H1 (cell line): Measurements from ENCODE around the gene FAM162A. TPM values are rescaled to one million over a fixed set of nuclear protein-coding genes. Genes with fewer than 3 reads are reported as not detected.

Experiments used
- CTCF ChIA-PET: fragments of 300-600 bp; sonication (Branson Sonifier 250); formaldehyde crosslinking; loops from one replicate; lab custom pipeline; 2021; ENCODE audit not compliant: partially characterized antibody; lab: Charles Lee
- POLR2A ChIA-PET: fragments of 300-600 bp; sonication (Branson Sonifier 250); formaldehyde crosslinking; loops from one replicate; lab custom pipeline; 2021; ENCODE audit warnings: inconsistent platforms; ENCODE audit not compliant: partially characterized antibody; lab: Charles Lee
- DNase-seq, 2 experiments: peaks; one replicate each; pipeline versions ENCODE4 v3.0.0 to v3.0.0-alpha.2; 2010 to 2022; ENCODE audit warnings: low spot score in 2 of 2, low read depth in 1 of 2, mixed read lengths in 1 of 2
- FAIRE-seq: peaks from 2 replicates; lab custom pipeline; 2011; peaks lifted over from hg19 to GRCh38; lab: Jason Lieb, UNC
- H2AFZ ChIP-seq: 2 replicates; pipeline ENCODE4 v1.8.1; 2012; ENCODE audit warnings: low read length, inconsistent platforms
- H2AK5ac ChIP-seq: 2 replicates; pipeline ENCODE4 v1.6.1; 2013; ENCODE audit warnings: low read depth, low read length
- H2BK120ac ChIP-seq: replicated peaks from 2 replicates; pipeline ENCODE3; 2013; ENCODE audit warnings: low read depth, low read length, inconsistent platforms
- H2BK12ac ChIP-seq: 2 replicates; pipeline ENCODE4 v1.6.1; 2013; ENCODE audit warnings: low read depth, low read length
- H2BK15ac ChIP-seq: 2 replicates; pipeline ENCODE4 v1.6.1; 2013; ENCODE audit warnings: low read length
- H2BK20ac ChIP-seq: 2 replicates; pipeline ENCODE4 v1.6.1; 2013; ENCODE audit warnings: low read length
- H2BK5ac ChIP-seq: 2 replicates; pipeline ENCODE4 v1.6.1; 2013; ENCODE audit warnings: low read depth, low read length
- H3K14ac ChIP-seq: 2 replicates; pipeline ENCODE4 v1.6.1; 2013; ENCODE audit warnings: inconsistent platforms; ENCODE audit not compliant: insufficient read length
- H3K18ac ChIP-seq: 2 replicates; pipeline ENCODE4 v1.6.1; 2013; ENCODE audit warnings: low read length; ENCODE audit errors: extremely low read depth
- H3K23ac ChIP-seq: 2 replicates; pipeline ENCODE4 v1.6.1; 2013; ENCODE audit warnings: inconsistent platforms; ENCODE audit not compliant: insufficient read length
- H3K23me2 ChIP-seq: 2 replicates; pipeline ENCODE4 v1.6.1; 2013; ENCODE audit warnings: low read depth, low read length
- H3K27ac ChIP-seq: 2 replicates; pipeline ENCODE4 v1.6.1; 2011; ENCODE audit warnings: low read depth, low read length, inconsistent platforms
- H3K27me3 ChIP-seq, 4 experiments: replicated peaks in 1 of 4; 1 replicate in 1 of 4; 2 replicates in 3 of 4; pipeline versions ENCODE4 v1.6.1 to v1.8.1; 2011 to 2013; ENCODE audit warnings: low read length in 3 of 4, mild to moderate bottlenecking in 3 of 4, inconsistent platforms in 2 of 4, mixed read lengths in 2 of 4, moderate library complexity in 1 of 4; ENCODE audit not compliant: control insufficient read depth in 3 of 4, insufficient read depth in 3 of 4; ENCODE audit errors: extremely low read depth in 1 of 4
- H3K36me3 ChIP-seq, 4 experiments: 2 replicates each; pipeline versions ENCODE4 v1.6.1 to v1.8.1; 2011 to 2013; ENCODE audit warnings: mild to moderate bottlenecking in 4 of 4, low read length in 3 of 4, moderate library complexity in 2 of 4, control low read depth in 1 of 4, inconsistent platforms in 1 of 4; ENCODE audit not compliant: insufficient read depth in 4 of 4, control insufficient read depth in 2 of 4
- H3K4ac ChIP-seq: replicated peaks from 2 replicates; pipeline ENCODE3; 2013; ENCODE audit warnings: low read length, low read depth, mixed read lengths, inconsistent platforms; ENCODE audit not compliant: insufficient read length
- H3K4me1 ChIP-seq, 4 experiments: replicated peaks in 1 of 4; 1 replicate in 1 of 4; 2 replicates in 3 of 4; pipeline versions ENCODE4 v1.6.1 to v1.8.1; 2011 to 2013; ENCODE audit warnings: low read length in 3 of 4, inconsistent platforms in 2 of 4, mixed read lengths in 1 of 4; ENCODE audit not compliant: insufficient read depth in 4 of 4, control insufficient read depth in 3 of 4
- H3K4me2 ChIP-seq, 2 experiments: 2 replicates each; pipeline versions ENCODE4 v1.6.1 to v1.8.1; 2011 to 2013; ENCODE audit warnings: low read depth in 2 of 2, low read length in 2 of 2, control low read depth in 1 of 2, inconsistent platforms in 1 of 2, mild to moderate bottlenecking in 1 of 2; ENCODE audit not compliant: insufficient read depth in 1 of 2
- H3K4me3 ChIP-seq, 4 experiments: fragments of 200-600, 300-600 bp in 1 of 4; sonication (generic), shearing (Covaris generic), sonication (Bioruptor Twin) in 1 of 4; 2 replicates each; pipeline versions ENCODE4 v1.5.1 to v1.8.1; 2011 to 2016; ENCODE audit warnings: low read length in 4 of 4, low read depth in 3 of 4, control low read depth in 2 of 4, inconsistent platforms in 2 of 4, mild to moderate bottlenecking in 2 of 4, mixed read lengths in 1 of 4, moderate library complexity in 1 of 4; ENCODE audit not compliant: insufficient read depth in 2 of 4; ENCODE audit errors: extremely low read depth in 1 of 4
- H3K56ac ChIP-seq: replicated peaks from 2 replicates; pipeline ENCODE3; 2013; ENCODE audit warnings: low read depth, mild to moderate bottlenecking, mixed read lengths, low read length, inconsistent platforms; ENCODE audit not compliant: insufficient read length
- H3K79me1 ChIP-seq: 2 replicates; pipeline ENCODE4 v1.6.1; 2013; ENCODE audit warnings: low read depth, low read length, control low read depth
- H3K79me2 ChIP-seq, 2 experiments: 2 replicates each; pipeline versions ENCODE4 v1.6.1 to v1.8.1; 2012 to 2013; ENCODE audit warnings: low read length in 2 of 2, mild to moderate bottlenecking in 2 of 2, inconsistent platforms in 1 of 2; ENCODE audit not compliant: insufficient read depth in 2 of 2, control insufficient read depth in 1 of 2
- H3K9ac ChIP-seq, 4 experiments: replicated peaks in 1 of 4; 1 replicate in 1 of 4; 2 replicates in 3 of 4; pipeline versions ENCODE4 v1.6.1 to v1.8.1; 2011 to 2013; ENCODE audit warnings: low read depth in 3 of 4, low read length in 3 of 4, control low read depth in 2 of 4, mild to moderate bottlenecking in 2 of 4, moderate library complexity in 2 of 4, inconsistent platforms in 1 of 4; ENCODE audit errors: extremely low read depth in 1 of 4
- H3K9me3 ChIP-seq, 2 experiments: 2 replicates each; pipeline versions ENCODE4 v1.6.1 to v1.8.1; 2012 to 2013; ENCODE audit warnings: mild to moderate bottlenecking in 2 of 2, moderate library complexity in 2 of 2, control low read depth in 1 of 2, inconsistent platforms in 1 of 2, low read depth in 1 of 2, low read length in 1 of 2, mixed read lengths in 1 of 2; ENCODE audit not compliant: insufficient read depth in 2 of 2
- H4K20me1 ChIP-seq, 2 experiments: replicated peaks in 1 of 2; 2 replicates each; pipeline versions ENCODE3 to v1.8.1; 2011 to 2013; ENCODE audit warnings: inconsistent platforms in 2 of 2, low read length in 2 of 2, mild to moderate bottlenecking in 1 of 2; ENCODE audit not compliant: insufficient read depth in 2 of 2, control insufficient read depth in 1 of 2
- H4K5ac ChIP-seq: 2 replicates; pipeline ENCODE4 v1.6.1; 2013; ENCODE audit warnings: low read length, low read depth, mixed read lengths, inconsistent platforms; ENCODE audit not compliant: insufficient read length
- H4K8ac ChIP-seq: 2 replicates; pipeline ENCODE4 v1.8.0; 2013; ENCODE audit warnings: mild to moderate bottlenecking, moderate library complexity, low read length, inconsistent platforms; ENCODE audit not compliant: insufficient read depth; ENCODE audit errors: extremely low read depth
- H4K91ac ChIP-seq: replicated peaks from 2 replicates; pipeline ENCODE3; 2013; ENCODE audit warnings: low read length, mixed read lengths, inconsistent platforms; ENCODE audit not compliant: insufficient read length
- CREB1 ChIP-seq: IDR thresholded peaks from 2 replicates; pipeline ENCODE4 v1.6.1; 2012; ENCODE audit warnings: inconsistent platforms
- RNF2 ChIP-seq: fragments of 200-900, 300-1000 bp; sonication (generic); IDR thresholded peaks from 2 replicates; pipeline ENCODE4 v1.7.1; 2016; ENCODE audit warnings: borderline replicate concordance, low read depth, mild to moderate bottlenecking, antibody characterized with exemption, low read length; ENCODE audit not compliant: poor library complexity, severe bottlenecking; ENCODE audit errors: missing control alignments
- WGBS, 2 experiments: shearing (Covaris generic) in 1 of 2; methylation state at CpG; one replicate each; pipeline versions ENCODE4 v1.1.6 to v1.1.7; 2013 to 2015; ENCODE audit warnings: low lambda C conversion rate in 2 of 2, mixed read lengths in 2 of 2, inconsistent platforms in 1 of 2, low coverage in 1 of 2, missing lambda C conversion rate in 1 of 2; ENCODE audit not compliant: insufficient replicate concordance in 2 of 2, insufficient coverage in 1 of 2, insufficient read length in 1 of 2; ENCODE audit errors: extremely low coverage in 1 of 2, missing lambda C conversion rate in 1 of 2; 5-methylcytosine and 5-hydroxymethylcytosine counted together
- polyA plus RNA-seq, 7 experiments: library from polyadenylated mRNA; depleted of rRNA in 3 of 7; stranded (reverse) in 5 of 7; unstranded in 2 of 7; fragments of >200 nt in 5 of 7; fragments of 200-250 nt in 2 of 7; gene quantifications; 1 replicate in 5 of 7; 2 replicates in 1 of 7; 4 replicates in 1 of 7; pipeline versions ENCODE4 v1.2.1 to v1.2.3, GENCODE V29; 2011 to 2013; ENCODE audit warnings: missing spikeins in 2 of 7, mixed read lengths in 2 of 7
- total RNA-seq: library from RNA; stranded (reverse); fragmentation: NEBNext Ultra II Directional; extraction: Animal tissue kit (Norgen Biotek cat#: 25700); gene quantifications from 2 replicates; pipeline ENCODE4 v1.2.1, GENCODE V29; 2021

The FAM162A gene
- total and polyA plus RNA-seq, 2 of the 8 experiments (the other 6 are each of a cell fraction or from before 2014, with no cell fraction given) = 38.2 to 59.7 TPM

DNA sequence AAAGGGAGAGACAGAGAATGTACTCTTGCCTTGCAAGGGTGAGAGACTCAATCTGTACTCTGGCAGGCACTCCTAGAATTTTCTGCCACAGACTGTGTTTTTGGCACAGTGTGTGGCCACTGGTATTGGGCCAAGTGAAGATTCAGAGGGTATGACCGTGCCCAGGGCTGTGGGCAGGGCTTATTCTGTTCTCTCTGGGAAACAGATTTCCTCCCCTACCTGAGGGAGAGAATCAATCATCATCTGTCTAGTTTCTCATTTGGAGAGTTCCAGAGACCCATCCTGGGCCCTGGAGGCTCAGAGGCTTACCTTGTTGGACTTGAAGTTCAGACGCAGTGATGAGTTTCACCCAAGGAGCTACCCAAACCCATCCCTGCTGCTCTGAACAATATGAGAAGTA, 30.8 kb upstream of the FAM162A start:
- no peak overlapping the region for H3K4ac ChIP-seq
- H3K9ac ChIP-seq = no peak overlapping the region
- no peak overlapping the region for H3K4me2 ChIP-seq
- no peak overlapping the region for H3K4me3 ChIP-seq
- WGBS, 2 experiments = 76% methylated on average over 2 of the region's 2 CpGs; no CpG with 5 or more reads in 1 of the 2 experiments
- no peak overlapping the region for H4K8ac ChIP-seq
- no peaks in the 10 kb centered on the region; a peak in 1 of 8 replicates for H3K36me3 ChIP-seq
- no peak for DNase-seq
- H2BK12ac ChIP-seq = no peak overlapping the region
- TF ChIP-seq CREB1 (no peak), RNF2 (no peak)
- TF ChIP-seq, all 59 proteins: peak for 0
- H3K14ac ChIP-seq = no peak overlapping the region
- H3K9me3 ChIP-seq = no peaks in the 10 kb centered on the region
- CTCF ChIA-PET = interaction anchor here (0.7 to 1.6 kb wide), 6 partner anchors 26 to 806 kb away, joined by 3 to 7 read pairs (median 6); no protein-coding TSS in a partner anchor
- no peaks in the 10 kb centered on the region for H3K79me1 ChIP-seq
- no peak overlapping the region for H2BK20ac ChIP-seq
- no peak overlapping the region for H4K91ac ChIP-seq
- H4K20me1 ChIP-seq = no peaks in the 10 kb centered on the region
- H2AFZ ChIP-seq = no peak overlapping the region
- no peak overlapping the region for H3K18ac ChIP-seq
- H3K4me1 ChIP-seq = no peaks in the 10 kb centered on the region
- H3K23ac ChIP-seq = no peak overlapping the region
- H3K79me2 ChIP-seq = no peaks in the 10 kb centered on the region
- H2BK5ac ChIP-seq = no peak overlapping the region
- H2AK5ac ChIP-seq = no peak overlapping the region
- no peak overlapping the region for H2BK15ac ChIP-seq
- H3K23me2 ChIP-seq = no peaks in the 10 kb centered on the region
- no peak overlapping the region for H2BK120ac ChIP-seq
- POLR2A ChIA-PET = no interaction called here
- H3K56ac ChIP-seq = no peak overlapping the region
- H3K27me3 ChIP-seq = no peaks in the 10 kb centered on the region
- no peak for FAIRE-seq
- no peak overlapping the region for H4K5ac ChIP-seq
- no peak overlapping the region for H3K27ac ChIP-seq
